Muscle layer of duodenum (tissue), 2 donors: Measurements from ENCODE around the gene NOC4L.

Experiments used
- H3K27ac ChIP-seq: one replicate; pipeline ENCODE4 v1.7.0; 2013; ENCODE audit warnings: mild to moderate bottlenecking, low read length
- H3K27me3 ChIP-seq: one replicate; pipeline ENCODE4 v1.7.0; 2013; ENCODE audit warnings: low read depth, mild to moderate bottlenecking, control low read depth, low read length
- H3K36me3 ChIP-seq, 2 donors: one replicate each; pipeline ENCODE4 v1.7.0; 2013; ENCODE audit warnings: low read length in 2 of 2, control low read depth in 1 of 2, mild to moderate bottlenecking in 1 of 2; ENCODE audit not compliant: insufficient read depth in 2 of 2, control insufficient read depth in 1 of 2
- H3K4me1 ChIP-seq, 2 donors: one replicate each; pipeline ENCODE4 v1.7.0; 2013; ENCODE audit warnings: low read length in 2 of 2, mild to moderate bottlenecking in 2 of 2, control low read depth in 1 of 2, moderate library complexity in 1 of 2; ENCODE audit not compliant: insufficient read depth in 2 of 2, control insufficient read depth in 1 of 2
- H3K4me3 ChIP-seq, 2 donors: one replicate each; pipeline ENCODE4 v1.7.0; 2013; ENCODE audit warnings: low read length in 2 of 2, low read depth in 1 of 2, mild to moderate bottlenecking in 1 of 2
- H3K9me3 ChIP-seq, 2 donors: one replicate each; pipeline ENCODE4 v1.7.0; 2013; ENCODE audit warnings: low read length in 2 of 2, control low read depth in 1 of 2, mild to moderate bottlenecking in 1 of 2; ENCODE audit not compliant: control insufficient read depth in 1 of 2
- donor health status: healthy.

Gene NOC4L

GRCh38 chr12:132199526-132200319 lies 55.5 kb downstream of the NOC4L start:
- H3K4me1 ChIP-seq = peaks cover 0 to 3% of the 10 kb centered on the region in 2 donors
- no peak overlapping the region for H3K27ac ChIP-seq
- H3K36me3 ChIP-seq = no peaks in the 10 kb centered on the region
- H3K27me3 ChIP-seq = peaks cover 11% of the 10 kb centered on the region
- no peaks in the 10 kb centered on the region for H3K9me3 ChIP-seq
- H3K4me3 ChIP-seq = no peak overlapping the region

GRCh38 chr12:132200800-132201199 lies 56.5 kb downstream of the NOC4L start:
- H3K9me3 ChIP-seq = no peaks in the 10 kb centered on the region
- no peak overlapping the region for H3K27ac ChIP-seq
- no peak overlapping the region for H3K4me3 ChIP-seq
- H3K27me3 ChIP-seq = peaks cover 21% of the 10 kb centered on the region
- H3K36me3 ChIP-seq = no peaks in the 10 kb centered on the region
- H3K4me1 ChIP-seq = peaks cover 0 to 14% of the 10 kb centered on the region in 2 donors

- peaks cover 21% of the 10 kb centered on the region for H3K27me3 ChIP-seq
- no peak overlapping the region for H3K27ac ChIP-seq
- H3K9me3 ChIP-seq = no peaks in the 10 kb centered on the region
- H3K4me1 ChIP-seq = peaks cover 0 to 17% of the 10 kb centered on the region in 2 donors
- no peaks in the 10 kb centered on the region for H3K36me3 ChIP-seq
- H3K4me3 ChIP-seq = no peak overlapping the region
Observed at GRCh38 chr12:132201391-132202120, 57.3 kb downstream of the NOC4L start.
